CD14-positive monocyte (primary cell): ENCODE results near the gene MSL2. TPM values are rescaled to one million over a fixed set of nuclear protein-coding genes. Genes with fewer than 3 reads are reported as not detected.

Experiments
- DNase-seq, 3 donors: peaks; one replicate each; pipeline ENCODE4 v3.0.0-alpha.2; 2011 to 2022
- H2AFZ ChIP-seq: 2 replicates; pipeline ENCODE4 v1.6.0; 2012; ENCODE audit warnings: mild to moderate bottlenecking, low read depth, low read length, inconsistent platforms; ENCODE audit not compliant: insufficient read depth, poor library complexity, severe bottlenecking
- H3K27ac ChIP-seq, 2 donors: 1 replicate in 1 of 2; 2 replicates in 1 of 2; pipeline ENCODE4 v1.5.1; 2012 to 2013; ENCODE audit warnings: low read length in 2 of 2, control low read depth in 1 of 2, inconsistent platforms in 1 of 2, low read depth in 1 of 2, mild to moderate bottlenecking in 1 of 2
- H3K27me3 ChIP-seq, 2 donors: one replicate each; pipeline versions ENCODE4 v1.6.0 to v1.6.1; 2011 to 2013; ENCODE audit warnings: low read length in 2 of 2; ENCODE audit not compliant: control insufficient read depth in 2 of 2, insufficient read depth in 2 of 2
- H3K36me3 ChIP-seq, 2 donors: replicated peaks in 1 of 2; 1 replicate in 1 of 2; 2 replicates in 1 of 2; pipeline versions ENCODE4 v1.5.1 to v1.6.1; 2012 to 2013; ENCODE audit warnings: low read length in 2 of 2, control low read depth in 1 of 2, inconsistent platforms in 1 of 2, mild to moderate bottlenecking in 1 of 2; ENCODE audit not compliant: insufficient read depth in 2 of 2, control insufficient read depth in 1 of 2
- H3K4me1 ChIP-seq, 2 donors: 1 replicate in 1 of 2; 2 replicates in 1 of 2; pipeline versions ENCODE4 v1.5.1 to v1.6.1; 2012 to 2013; ENCODE audit warnings: low read length in 2 of 2, control low read depth in 1 of 2, inconsistent platforms in 1 of 2, mild to moderate bottlenecking in 1 of 2, moderate library complexity in 1 of 2; ENCODE audit not compliant: insufficient read depth in 2 of 2, control insufficient read depth in 1 of 2
- H3K4me2 ChIP-seq: replicated peaks from 2 replicates; pipeline ENCODE3; 2012; ENCODE audit warnings: low read length, moderate library complexity, mild to moderate bottlenecking; ENCODE audit not compliant: poor library complexity, severe bottlenecking; ENCODE audit errors: extremely low read depth
- H3K4me3 ChIP-seq, 3 experiments: fragments of 200-600 bp in 1 of 3; sonication (generic) in 1 of 3; replicated peaks in 1 of 3; 1 replicate in 2 of 3; 2 replicates in 1 of 3; pipeline ENCODE4 v1.5.1; 2011 to 2013; ENCODE audit warnings: low read length in 3 of 3, mild to moderate bottlenecking in 3 of 3, control low read depth in 2 of 3, low read depth in 2 of 3, inconsistent platforms in 1 of 3, moderate library complexity in 1 of 3
- H3K79me2 ChIP-seq: 2 replicates; pipeline ENCODE4 v1.6.0; 2012; ENCODE audit warnings: mild to moderate bottlenecking, control low read depth, inconsistent platforms, low read length, moderate library complexity; ENCODE audit not compliant: insufficient read depth
- H3K9ac ChIP-seq: 2 replicates; pipeline ENCODE4 v1.6.0; 2017; ENCODE audit warnings: low read length, mild to moderate bottlenecking; ENCODE audit not compliant: insufficient read depth, poor library complexity, severe bottlenecking
- H3K9me3 ChIP-seq, 2 donors: replicated peaks in 1 of 2; 1 replicate in 1 of 2; 2 replicates in 1 of 2; pipeline versions ENCODE4 v1.5.1 to v1.6.1; 2012 to 2013; ENCODE audit warnings: low read length in 2 of 2, control low read depth in 1 of 2; ENCODE audit not compliant: control insufficient read depth in 1 of 2, insufficient read depth in 1 of 2
- H4K20me1 ChIP-seq: 2 replicates; pipeline ENCODE4 v1.6.0; 2012; ENCODE audit warnings: mild to moderate bottlenecking, low read length, control low read depth, moderate library complexity; ENCODE audit not compliant: insufficient read depth
- H3K27ac Mint-ChIP-seq, 7 donors: one replicate each; pipeline ENCODE4 v1.8.0; 2020; ENCODE audit warnings: mild to moderate bottlenecking in 7 of 7, mixed read lengths in 7 of 7, moderate library complexity in 6 of 7, inconsistent platforms in 2 of 7
- H3K27me3 Mint-ChIP-seq, 3 donors: one replicate each; pipeline ENCODE4 v1.8.0; 2021 to 2022; ENCODE audit warnings: low read depth in 3 of 3, mild to moderate bottlenecking in 3 of 3, mixed read lengths in 3 of 3, moderate library complexity in 3 of 3, inconsistent platforms in 1 of 3
- H3K36me3 Mint-ChIP-seq, 2 donors: one replicate each; pipeline ENCODE4 v1.8.0; 2020; ENCODE audit warnings: mixed read lengths in 2 of 2, inconsistent platforms in 1 of 2, mild to moderate bottlenecking in 1 of 2
- H3K4me1 Mint-ChIP-seq: one replicate; pipeline ENCODE4 v1.8.0; 2020; ENCODE audit warnings: mild to moderate bottlenecking, mixed read lengths
- H3K4me3 Mint-ChIP-seq, 2 donors: one replicate each; pipeline ENCODE4 v1.8.0; 2020; ENCODE audit warnings: mild to moderate bottlenecking in 2 of 2, mixed read lengths in 2 of 2, moderate library complexity in 1 of 2
- H3K9me3 Mint-ChIP-seq, 7 donors: one replicate each; pipeline ENCODE4 v1.8.0; 2020 to 2022; ENCODE audit warnings: mixed read lengths in 7 of 7, mild to moderate bottlenecking in 6 of 7, moderate library complexity in 6 of 7, inconsistent platforms in 2 of 7
- WGBS: methylation state at CpG from one replicate; pipeline ENCODE4 v1.1.5; 2013; ENCODE audit warnings: missing lambda C conversion rate; ENCODE audit not compliant: insufficient coverage; 5-methylcytosine and 5-hydroxymethylcytosine counted together
- intact Hi-C, 2 donors: fragments of 100-400 bp; cut with micrococcal nuclease; formaldehyde crosslinking; loops; one replicate each; pipeline versions ENCODE4 v1.15.0 to v1.15.1; 2023
- polyA plus RNA-seq, 3 donors: library from polyadenylated mRNA; depleted of rRNA in 1 of 3; unstranded in 2 of 3; stranded (reverse) in 1 of 3; fragments of 300-500 nt in 2 of 3; fragments of >200 nt in 1 of 3; fragmentation: Illumina TruSeq in 2 of 3; gene quantifications; 1 replicate in 2 of 3; 2 replicates in 1 of 3; pipeline ENCODE4 v1.2.3, GENCODE V29; 2012 to 2021
- TF ChIP-seq, protein P1 (sequence below): fragments of 200-600 bp; IDR thresholded peaks from one replicate; pipeline ENCODE4 v1.8.0; 2022; ENCODE audit warnings: antibody characterized with exemption, mild to moderate bottlenecking

Gene MSL2
- polyA plus RNA-seq, 3 donors: 13.3 to 25.5 (median 15.9) TPM

DNA sequence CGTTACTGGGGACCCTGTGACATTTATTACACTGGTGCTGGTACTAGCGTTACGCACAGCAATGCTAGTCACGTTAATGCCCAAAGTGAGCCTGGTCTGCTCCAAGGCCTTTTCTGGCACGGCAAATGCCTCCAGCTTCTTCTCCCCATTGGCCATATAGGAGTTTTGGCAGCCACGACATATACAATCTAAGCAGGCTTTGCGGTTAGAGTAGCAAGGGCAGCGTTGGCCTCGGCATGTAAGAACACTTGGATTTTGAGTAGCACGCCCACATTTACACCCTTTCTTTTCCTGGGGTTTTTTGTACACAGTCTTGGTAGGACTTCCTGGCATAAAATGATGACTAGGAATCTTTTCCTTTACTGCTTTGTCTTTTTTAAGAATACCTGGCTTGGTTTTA lies 44.9 kb downstream of the MSL2 start:
- 95% methylated on average over 5 of the region's 10 CpGs for WGBS
- H2AFZ ChIP-seq: no peak overlapping the region
- H3K27ac ChIP-seq: no peak overlapping the region
- Mint-ChIP-seq H3K27me3 (no peaks in the 10 kb centered on the region), H3K4me3 (no peak overlapping the region), H3K9me3 (no peaks in the 10 kb centered on the region), H3K36me3 (peaks cover 36% of the 10 kb centered on the region in 2 donors), H3K4me1 (peaks cover 8% of the 10 kb centered on the region), H3K27ac (peak overlapping the region in 2 of 7 donors; percentile 34 to 60)
- no peaks in the 10 kb centered on the region for H3K4me1 ChIP-seq
- H3K27me3 ChIP-seq: no peaks in the 10 kb centered on the region
- TF ChIP-seq, protein P1, sequence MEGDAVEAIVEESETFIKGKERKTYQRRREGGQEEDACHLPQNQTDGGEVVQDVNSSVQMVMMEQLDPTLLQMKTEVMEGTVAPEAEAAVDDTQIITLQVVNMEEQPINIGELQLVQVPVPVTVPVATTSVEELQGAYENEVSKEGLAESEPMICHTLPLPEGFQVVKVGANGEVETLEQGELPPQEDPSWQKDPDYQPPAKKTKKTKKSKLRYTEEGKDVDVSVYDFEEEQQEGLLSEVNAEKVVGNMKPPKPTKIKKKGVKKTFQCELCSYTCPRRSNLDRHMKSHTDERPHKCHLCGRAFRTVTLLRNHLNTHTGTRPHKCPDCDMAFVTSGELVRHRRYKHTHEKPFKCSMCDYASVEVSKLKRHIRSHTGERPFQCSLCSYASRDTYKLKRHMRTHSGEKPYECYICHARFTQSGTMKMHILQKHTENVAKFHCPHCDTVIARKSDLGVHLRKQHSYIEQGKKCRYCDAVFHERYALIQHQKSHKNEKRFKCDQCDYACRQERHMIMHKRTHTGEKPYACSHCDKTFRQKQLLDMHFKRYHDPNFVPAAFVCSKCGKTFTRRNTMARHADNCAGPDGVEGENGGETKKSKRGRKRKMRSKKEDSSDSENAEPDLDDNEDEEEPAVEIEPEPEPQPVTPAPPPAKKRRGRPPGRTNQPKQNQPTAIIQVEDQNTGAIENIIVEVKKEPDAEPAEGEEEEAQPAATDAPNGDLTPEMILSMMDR: no peak
- H3K4me3 ChIP-seq: no peak overlapping the region
- no peaks in the 10 kb centered on the region for H3K9me3 ChIP-seq
- peaks cover 35 to 46% of the 10 kb centered on the region in 2 donors for H3K36me3 ChIP-seq
- H4K20me1 ChIP-seq: peaks cover 100% of the 10 kb centered on the region
- no peak for DNase-seq
- H3K4me2 ChIP-seq: no peak overlapping the region
- H3K79me2 ChIP-seq: peaks cover 94% of the 10 kb centered on the region
- intact Hi-C loops: loop anchor here in 1 of 2 donors (10.0 kb wide), 1 partner anchor 104 kb away; the partner anchor contains the start of gene PCCB
- no peak overlapping the region for H3K9ac ChIP-seq

- Histone ChIP-seq H3K36me3 (peaks cover 36 to 46% of the 10 kb centered on the region in 2 donors), H3K4me3 (no peak overlapping the region), H3K4me1 (no peaks in the 10 kb centered on the region), H3K9ac (no peak overlapping the region), H3K9me3 (no peaks in the 10 kb centered on the region), H3K4me2 (no peak overlapping the region), H2AFZ (no peak overlapping the region), H3K79me2 (peaks cover 79% of the 10 kb centered on the region), H3K27ac (no peak overlapping the region), H3K27me3 (no peaks in the 10 kb centered on the region), H4K20me1 (peaks cover 96% of the 10 kb centered on the region)
- no CpG with 5 or more reads among the region's 3 CpGs for WGBS
- Mint-ChIP-seq H3K27ac (peak overlapping the region in 1 of 7 donors; percentile 80), H3K4me3 (no peak overlapping the region), H3K9me3 (peaks cover 0 to 1% (median 0%) of the 10 kb centered on the region in 7 donors), H3K27me3 (no peaks in the 10 kb centered on the region), H3K36me3 (peaks cover 36 to 44% of the 10 kb centered on the region in 2 donors), H3K4me1 (peaks cover 6% of the 10 kb centered on the region)
- intact Hi-C loops: loop anchor here in 1 of 2 donors (10.0 kb wide), 1 partner anchor 105 kb away; the partner anchor contains the start of gene PCCB
- no peak for DNase-seq
- TF ChIP-seq, protein P1: no peak
Measured at GRCh38 chr3:136149667-136150066, 46.5 kb downstream of the MSL2 start.
